Stimulated activated CD8-positive, alpha-beta memory T cell treated with anti-CD3 and anti-CD28 coated beads, Interleukin-12 subunit alpha, Interleukin-12 subunit beta, amount 100 ng/mL, for 24 hours (primary cell): ENCODE results near the gene PAXX.

Experiments used
- DNase-seq: peaks from one replicate; pipeline ENCODE4 v3.0.0-alpha.2; 2020; ENCODE audit errors: extremely low read depth

PAXX gene, protein sequence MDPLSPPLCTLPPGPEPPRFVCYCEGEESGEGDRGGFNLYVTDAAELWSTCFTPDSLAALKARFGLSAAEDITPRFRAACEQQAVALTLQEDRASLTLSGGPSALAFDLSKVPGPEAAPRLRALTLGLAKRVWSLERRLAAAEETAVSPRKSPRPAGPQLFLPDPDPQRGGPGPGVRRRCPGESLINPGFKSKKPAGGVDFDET

DNA sequence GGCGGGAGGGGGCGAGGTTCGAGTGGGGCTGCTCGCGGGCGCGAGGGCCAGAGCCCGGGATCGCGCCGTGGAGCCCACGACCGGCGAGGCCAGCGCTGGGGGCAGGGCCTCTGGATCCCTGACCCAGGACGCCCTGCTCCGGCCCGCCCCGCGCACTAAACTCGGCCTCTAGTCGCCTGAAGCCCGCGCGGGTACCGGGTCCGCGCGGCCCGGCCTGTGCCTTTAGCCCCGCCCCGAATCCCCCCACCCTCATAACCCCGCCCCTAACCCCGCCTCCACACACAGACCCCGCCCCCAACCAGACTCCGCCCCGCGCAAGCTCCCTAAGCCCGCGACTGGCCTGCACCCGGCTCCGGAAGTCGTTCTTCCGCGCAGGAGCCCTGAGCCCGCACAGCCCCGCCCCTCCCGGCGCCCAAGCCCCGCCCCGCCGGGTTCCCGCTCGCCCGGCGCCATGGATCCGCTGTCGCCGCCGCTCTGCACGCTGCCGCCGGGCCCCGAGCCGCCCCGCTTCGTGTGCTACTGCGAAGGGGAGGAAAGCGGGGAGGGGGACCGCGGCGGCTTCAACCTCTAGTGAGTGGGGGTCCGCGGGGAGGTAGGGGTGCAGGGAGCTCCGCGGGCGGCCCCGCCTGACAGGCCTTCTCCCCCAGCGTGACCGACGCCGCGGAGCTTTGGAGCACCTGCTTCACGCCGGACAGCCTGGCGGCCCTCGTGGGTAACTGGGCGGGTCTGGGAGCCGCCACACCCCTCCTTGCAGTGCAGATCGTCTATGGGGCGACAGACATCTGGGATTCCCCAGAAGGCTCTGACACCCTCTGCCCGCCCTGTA lies at the start of gene PAXX:
Gene PAXX, plus strand, starts transcription at position 430 of the 826 bp plus-strand sequence. Its CDS starts 22 bp downstream, at position 452.
- peak; percentile 86 for DNase-seq

- DNase-seq: no peak
Measured at GRCh38 chr9:136942881-136943230, 49.4 kb upstream of the PAXX start.

GRCh38 chr9:136943291-136944211 lies 48.7 kb upstream of the PAXX start:
- no peak for DNase-seq

DNA sequence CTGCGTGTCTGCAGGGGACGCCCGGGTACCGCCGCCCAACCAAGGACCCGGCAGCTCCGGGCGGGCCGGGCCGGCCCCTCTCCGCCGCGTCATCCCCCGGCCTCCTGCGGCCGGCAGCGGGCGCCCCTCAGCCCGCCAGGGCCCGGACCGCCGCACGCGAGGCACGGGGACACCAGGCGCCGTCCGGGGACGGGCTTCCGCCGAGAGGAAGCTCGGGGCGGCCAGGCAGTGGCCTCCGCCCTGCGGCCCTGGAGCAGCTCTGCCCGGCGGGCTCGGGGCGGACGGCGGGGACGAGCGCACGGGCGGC lies 48.1 kb upstream of the PAXX start:
- DNase-seq: no peak

DNA sequence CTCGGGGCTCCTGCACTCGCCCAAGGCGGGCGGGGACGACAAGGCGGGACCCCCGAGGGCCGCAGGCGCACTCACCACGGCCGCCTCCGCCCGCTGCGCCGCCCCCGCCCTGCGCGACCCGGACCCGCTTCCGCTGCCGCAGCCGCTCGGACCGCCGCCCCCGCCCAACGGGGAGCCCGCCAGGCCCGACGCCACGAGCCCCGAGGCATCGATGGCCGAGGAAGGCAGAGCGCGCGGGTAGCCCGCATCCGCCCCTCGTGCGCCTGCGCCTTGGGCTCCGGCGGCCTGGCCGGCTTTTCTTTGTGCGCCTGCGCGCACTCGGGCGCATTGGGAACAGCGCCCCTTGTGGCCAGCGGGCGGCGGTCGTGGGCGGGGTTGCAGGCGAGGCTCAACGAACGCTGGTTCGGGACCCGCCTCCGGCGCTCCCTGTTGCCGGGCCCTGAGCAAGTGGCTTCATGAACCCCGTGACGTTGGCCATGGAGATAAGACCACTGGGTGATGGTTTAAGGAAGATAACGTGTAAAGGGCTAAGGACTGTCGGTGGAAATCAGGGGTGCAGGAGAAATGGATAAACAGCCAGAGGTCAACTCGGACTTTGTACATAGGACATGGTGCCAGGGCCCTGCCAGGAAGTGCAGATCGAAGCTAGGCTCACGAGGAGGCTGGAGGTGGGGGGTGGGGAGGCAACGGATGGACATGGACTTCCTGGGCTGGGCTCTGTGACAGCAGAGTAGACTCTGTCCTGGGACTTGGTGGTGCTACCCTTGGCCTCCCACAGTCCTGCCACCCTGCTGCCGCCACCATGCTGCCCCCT lies 47.5 kb upstream of the PAXX start, which contains the start of the genes C8G and FBXW5:
Gene C8G, plus strand, starts transcription at position 725 of the 814 bp plus-strand sequence. Its CDS starts 78 bp downstream, at position 803.
Gene FBXW5, minus strand, starts transcription at position 220 of the 814 bp plus-strand sequence. CDS start 655 bp downstream, outside the sequence.
- peak; percentile 84 for DNase-seq

DNA sequence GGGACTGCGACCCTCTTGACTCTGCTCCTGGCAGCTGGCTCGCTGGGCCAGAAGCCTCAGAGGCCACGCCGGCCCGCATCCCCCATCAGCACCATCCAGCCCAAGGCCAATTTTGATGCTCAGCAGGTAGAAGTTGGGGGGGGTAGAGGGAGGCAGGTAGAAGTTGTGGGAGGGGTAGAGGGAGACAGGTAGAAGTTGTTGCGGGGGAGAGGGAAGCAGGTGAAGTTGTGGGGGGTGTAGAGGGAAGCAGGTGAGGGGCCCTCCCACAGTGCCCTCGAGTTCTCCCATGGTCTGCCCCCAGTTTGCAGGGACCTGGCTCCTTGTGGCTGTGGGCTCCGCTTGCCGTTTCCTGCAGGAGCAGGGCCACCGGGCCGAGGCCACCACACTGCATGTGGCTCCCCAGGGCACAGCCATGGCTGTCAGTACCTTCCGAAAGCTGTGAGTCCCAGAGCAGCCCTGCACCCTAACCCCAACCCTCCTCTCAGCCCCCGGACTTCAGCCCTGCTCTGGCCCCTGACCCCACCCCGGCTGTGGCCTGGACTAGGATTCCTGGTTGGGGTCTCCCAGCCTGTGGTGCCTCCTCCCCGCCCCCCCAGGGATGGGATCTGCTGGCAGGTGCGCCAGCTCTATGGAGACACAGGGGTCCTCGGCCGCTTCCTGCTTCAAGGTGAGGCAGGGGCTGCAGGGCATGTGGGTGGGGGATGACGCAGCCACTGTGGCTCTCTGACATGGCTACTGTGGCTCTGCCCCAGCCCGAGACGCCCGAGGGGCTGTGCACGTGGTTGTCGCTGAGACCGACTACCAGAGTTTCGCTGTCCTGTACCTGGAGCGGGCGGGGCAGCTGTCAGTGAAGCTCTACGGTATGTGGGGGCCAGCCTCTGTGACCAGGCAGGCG lies 46.6 kb upstream of the PAXX start:
- DNase-seq: no peak

GRCh38 chr9:136946228-136947027 lies 45.8 kb upstream of the PAXX start:
- no peak for DNase-seq

DNA sequence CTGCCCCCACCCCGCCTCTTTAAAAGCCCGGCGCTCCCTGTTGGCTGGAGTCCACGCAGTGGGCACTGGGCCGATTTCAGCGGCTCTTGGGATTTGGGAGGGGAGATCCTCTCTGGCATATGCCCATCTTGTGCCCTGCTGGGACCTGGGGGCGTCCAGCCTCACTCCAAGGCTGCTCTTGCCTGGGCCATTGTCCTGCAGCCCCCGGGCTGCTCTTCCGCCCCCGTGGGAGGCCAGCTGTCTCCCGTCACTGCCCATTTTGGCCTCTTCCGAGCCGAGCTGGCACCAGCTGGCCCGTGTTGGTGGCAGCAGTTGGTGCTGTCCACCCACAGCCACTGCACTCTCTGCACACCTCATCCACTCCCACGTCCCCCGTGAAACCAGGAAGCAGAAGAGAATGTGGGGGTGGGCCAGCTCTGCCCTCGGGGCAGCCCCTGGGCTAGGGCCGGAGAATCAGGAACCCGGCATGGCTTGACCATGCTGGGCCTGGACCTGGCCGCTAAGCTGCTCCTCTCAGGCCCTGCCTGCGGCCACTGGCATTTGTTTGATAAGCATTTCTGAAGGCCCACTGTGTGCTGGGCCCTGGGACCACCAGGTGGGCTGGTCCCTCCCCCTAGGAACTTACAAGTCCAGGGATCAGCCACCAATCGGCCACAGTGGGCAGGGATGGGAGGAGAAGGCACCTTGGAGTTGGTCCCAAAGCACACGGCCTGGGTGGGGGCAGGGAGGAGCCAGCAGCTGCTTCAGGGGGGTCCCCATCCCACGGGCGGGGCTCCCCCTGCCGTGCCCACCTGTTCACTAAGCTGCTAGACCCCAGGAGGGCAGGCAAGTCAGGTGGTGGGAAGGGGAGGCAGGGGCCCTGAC lies 45.0 kb upstream of the PAXX start:
- no peak for DNase-seq

DNA sequence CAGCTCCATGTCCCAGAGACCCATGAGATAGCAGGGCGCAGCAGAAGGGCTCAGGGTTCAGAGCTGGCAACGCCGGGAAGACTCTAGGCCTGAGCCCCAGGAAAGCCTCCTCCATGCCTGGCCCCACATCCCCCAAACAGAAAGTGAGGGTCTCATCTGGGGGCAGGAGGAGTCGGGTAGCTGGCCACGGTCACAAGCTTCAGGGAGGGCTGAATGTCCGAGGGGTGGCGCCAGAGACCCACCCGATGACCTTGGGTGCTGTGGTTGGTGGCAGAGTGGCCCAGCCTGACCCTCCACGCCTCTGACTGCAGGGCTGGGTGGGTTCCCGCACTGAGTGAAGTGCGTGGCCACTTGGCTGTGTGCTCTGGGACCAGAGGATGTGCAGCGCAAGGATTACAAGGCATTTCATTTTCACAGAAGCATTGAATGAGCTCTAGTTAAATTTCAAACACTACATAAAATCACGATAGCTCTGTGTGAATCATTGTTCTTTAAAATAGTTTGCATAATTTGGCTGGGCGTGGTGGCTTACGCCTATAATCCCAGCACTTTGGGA lies 44.2 kb upstream of the PAXX start:
- DNase-seq: no peak

DNA sequence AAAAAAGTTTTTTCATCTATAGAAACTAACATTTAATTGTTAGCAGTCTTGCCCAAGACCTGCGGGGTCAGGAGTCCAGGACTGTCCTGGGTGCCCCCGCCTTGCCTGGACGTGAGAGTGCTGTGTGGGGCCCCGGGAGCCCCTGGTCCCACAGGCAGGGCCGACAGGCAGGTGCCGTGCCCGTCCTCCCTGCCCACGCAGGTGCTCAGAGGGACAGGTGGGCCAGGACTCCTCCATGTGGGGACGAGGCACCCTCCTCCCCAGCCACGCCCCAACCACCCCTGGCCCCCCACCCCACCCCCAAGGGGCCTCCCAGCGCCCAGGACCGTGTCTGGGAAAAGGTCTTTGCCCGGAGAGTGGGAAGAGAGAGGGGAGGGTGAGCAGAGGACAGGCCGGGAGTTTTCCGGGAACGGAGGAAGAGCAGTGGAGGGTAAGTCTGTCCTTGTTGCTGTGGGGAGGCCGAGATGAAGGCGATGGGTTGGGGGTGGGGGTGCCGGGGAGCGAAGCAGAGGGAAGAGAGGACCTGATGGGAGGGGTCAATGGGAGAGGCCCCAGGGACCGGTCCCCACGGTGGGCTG lies 42.9 kb upstream of the PAXX start:
- DNase-seq: no peak

- peak; percentile 92 for DNase-seq
Measured at GRCh38 chr9:136949817-136950655, 42.2 kb upstream of the PAXX start.

DNA sequence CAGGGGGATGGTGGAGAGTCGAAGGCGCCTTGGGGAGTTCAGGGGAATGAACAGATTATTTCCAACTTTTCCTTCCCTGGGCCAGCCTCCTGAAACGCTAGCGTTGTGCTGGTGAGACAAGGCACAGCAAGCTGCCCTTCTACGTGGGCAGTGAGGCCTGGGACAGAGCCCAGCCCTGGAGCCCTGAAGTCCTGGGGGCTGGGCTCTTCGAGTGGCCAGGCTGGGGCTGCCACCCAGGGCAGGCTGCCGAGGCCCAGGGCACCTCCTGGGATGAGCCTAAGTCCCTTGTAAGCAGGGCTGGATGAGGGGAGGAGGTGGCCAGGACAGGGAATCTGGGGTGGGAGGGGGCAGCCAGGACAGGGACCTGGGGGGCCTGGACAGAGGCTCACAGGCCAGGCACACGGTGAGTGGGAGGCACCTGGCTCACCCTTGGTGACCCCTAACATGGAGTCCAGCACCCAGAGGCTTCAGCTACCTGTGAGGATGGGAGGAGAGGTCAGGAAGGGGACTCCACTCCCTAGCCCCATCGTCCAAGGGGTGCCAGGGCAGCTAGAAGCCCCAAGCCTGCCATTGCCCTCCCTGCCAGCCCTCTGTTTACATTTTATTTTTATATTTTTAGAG lies 41.5 kb upstream of the PAXX start:
- no peak for DNase-seq

DNA sequence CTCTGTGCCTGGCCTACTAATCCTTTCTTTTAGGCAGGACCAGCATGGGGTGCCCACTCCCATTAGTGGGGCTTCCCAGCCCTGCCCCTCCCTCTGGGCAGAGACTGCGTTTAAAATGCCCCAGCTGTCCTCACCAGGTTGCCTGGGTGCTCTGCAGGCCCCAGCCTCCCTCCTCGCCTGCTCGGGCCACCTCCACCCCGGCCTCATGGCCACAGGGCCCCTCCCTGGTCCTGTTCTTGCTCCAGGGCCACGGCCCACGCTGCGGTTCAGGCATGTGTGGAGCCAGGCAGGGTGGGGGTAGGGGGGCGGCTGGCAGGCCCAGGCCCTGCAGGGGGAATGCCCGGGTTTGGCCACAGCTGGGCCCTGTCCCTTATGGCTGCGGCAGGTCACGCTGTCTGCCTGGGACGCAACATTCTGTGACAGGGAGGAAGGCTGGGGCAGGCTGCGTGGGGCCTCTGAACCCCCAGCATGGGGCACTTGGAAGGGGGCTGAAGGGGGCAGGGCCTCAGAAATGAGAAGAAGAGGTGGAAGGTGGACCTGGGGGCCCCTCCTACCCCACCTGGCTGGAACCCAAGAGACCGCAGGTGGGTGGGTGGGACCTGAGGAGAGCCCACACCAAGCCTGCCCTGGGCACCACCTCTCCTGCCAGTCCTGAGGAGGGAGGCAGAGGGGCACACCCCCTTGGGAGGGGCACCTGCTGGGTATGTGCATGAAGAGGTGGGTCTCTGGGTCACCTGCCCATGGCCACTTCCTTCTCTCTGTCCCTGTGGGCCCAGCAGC lies 40.5 kb upstream of the PAXX start, which contains the start of gene LCN12:
Gene LCN12, plus strand, starts transcription at position 733 of the 780 bp plus-strand sequence. CDS start 55 bp downstream, outside the sequence.
- DNase-seq: no peak

GRCh38 chr9:136952321-136952850 lies 39.8 kb upstream of the PAXX start:
- no peak for DNase-seq
